Chondrocyte (in vitro differentiated cells): ENCODE results near the gene VPREB1. TPM values are rescaled to one million over a fixed set of nuclear protein-coding genes. Genes with fewer than 3 reads are reported as not detected.

Experiments used
- DNase-seq: peaks from one replicate; pipeline ENCODE4 v3.0.0; 2021; ENCODE audit warnings: mixed read lengths, low spot score
- H3K27ac Mint-ChIP-seq: one replicate; pipeline ENCODE4 v1.8.0; 2021; ENCODE audit warnings: mild to moderate bottlenecking, moderate library complexity, mixed read lengths; ENCODE audit not compliant: unreplicated experiment
- H3K27me3 Mint-ChIP-seq: 2 replicates; pipeline ENCODE4 v1.8.0; 2021; ENCODE audit warnings: low read depth, mixed read lengths
- H3K36me3 Mint-ChIP-seq: 2 replicates; pipeline ENCODE4 v1.8.0; 2021; ENCODE audit warnings: low read depth, mixed read lengths
- H3K4me1 Mint-ChIP-seq: 2 replicates; pipeline ENCODE4 v1.8.0; 2021; ENCODE audit warnings: low read depth, mild to moderate bottlenecking, mixed read lengths
- H3K4me3 Mint-ChIP-seq: one replicate; pipeline ENCODE4 v1.8.0; 2021; ENCODE audit warnings: mild to moderate bottlenecking, moderate library complexity, mixed read lengths; ENCODE audit not compliant: unreplicated experiment
- H3K9me3 Mint-ChIP-seq: 2 replicates; pipeline ENCODE4 v1.8.0; 2021; ENCODE audit warnings: low read depth, mixed read lengths
- CTCF ChIP-seq: fragments of 200-600 bp; sonication (generic); IDR thresholded peaks from 2 replicates; pipeline ENCODE4 v1.5.0; 2021; ENCODE audit warnings: antibody characterized with exemption, mild to moderate bottlenecking, moderate library complexity
- total RNA-seq: library from RNA; stranded (reverse); gene quantifications from 3 replicates; pipeline ENCODE4 v1.2.1, GENCODE V29; 2021

Gene VPREB1
- total RNA-seq, 1 donor from 2014 or later = not detected

GRCh38 chr22:22228421-22228820 is 16.2 kb upstream of the VPREB1 start:
- no peaks in the 10 kb centered on the region for H3K36me3 Mint-ChIP-seq
- no peak overlapping the region for H3K4me3 Mint-ChIP-seq
- TF ChIP-seq CTCF = no peak
- H3K4me1 Mint-ChIP-seq = no peaks in the 10 kb centered on the region
- no peak overlapping the region for H3K27ac Mint-ChIP-seq
- DNase-seq = no peak
- H3K9me3 Mint-ChIP-seq = no peaks in the 10 kb centered on the region
- H3K27me3 Mint-ChIP-seq = peaks cover 18% of the 10 kb centered on the region

- Mint-ChIP-seq H3K4me3 (no peak overlapping the region), H3K36me3 (no peaks in the 10 kb centered on the region), H3K27me3 (peaks cover 18% of the 10 kb centered on the region), H3K4me1 (no peaks in the 10 kb centered on the region), H3K9me3 (no peaks in the 10 kb centered on the region), H3K27ac (no peak overlapping the region)
- no peak for DNase-seq
- TF ChIP-seq CTCF = no peak
Measured at GRCh38 chr22:22228921-22229320, 15.7 kb upstream of the VPREB1 start.

GRCh38 chr22:22229683-22230420 is 14.7 kb upstream of the VPREB1 start:
- H3K4me1 Mint-ChIP-seq = no peaks in the 10 kb centered on the region
- no peak for TF ChIP-seq CTCF
- H3K27ac Mint-ChIP-seq = no peak overlapping the region
- no peak overlapping the region for H3K4me3 Mint-ChIP-seq
- no peaks in the 10 kb centered on the region for H3K9me3 Mint-ChIP-seq
- no peak for DNase-seq
- H3K27me3 Mint-ChIP-seq = peaks cover 20% of the 10 kb centered on the region
- H3K36me3 Mint-ChIP-seq = no peaks in the 10 kb centered on the region

- H3K4me1 Mint-ChIP-seq = no peaks in the 10 kb centered on the region
- H3K27me3 Mint-ChIP-seq = peaks cover 24% of the 10 kb centered on the region
- no peak for DNase-seq
- H3K9me3 Mint-ChIP-seq = no peaks in the 10 kb centered on the region
- H3K4me3 Mint-ChIP-seq = no peak overlapping the region
- H3K27ac Mint-ChIP-seq = no peak overlapping the region
- TF ChIP-seq CTCF = no peak
- H3K36me3 Mint-ChIP-seq = no peaks in the 10 kb centered on the region
Measured at GRCh38 chr22:22230438-22230837, 14.1 kb upstream of the VPREB1 start.

- no peak for DNase-seq
- no peak for TF ChIP-seq CTCF
- H3K9me3 Mint-ChIP-seq = no peaks in the 10 kb centered on the region
- H3K36me3 Mint-ChIP-seq = no peaks in the 10 kb centered on the region
- H3K4me3 Mint-ChIP-seq = no peak overlapping the region
- H3K27ac Mint-ChIP-seq = no peak overlapping the region
- no peaks in the 10 kb centered on the region for H3K4me1 Mint-ChIP-seq
- H3K27me3 Mint-ChIP-seq = peaks cover 28% of the 10 kb centered on the region
Measured at GRCh38 chr22:22233081-22233480, 11.5 kb upstream of the VPREB1 start.
